HAP-1 (cell line): Measurements from ENCODE around the gene GOPC.
A peak's percentile ranks its signal among the peaks of the same experiment; 100 is the strongest.

Experiments used
- DNase-seq, 2 experiments: peaks; one replicate each; pipeline ENCODE4 v3.0.0-alpha.2; 2016 to 2020; ENCODE audit warnings: low spot score in 2 of 2
- H3K27me3 ChIP-seq: fragments of 250-450 bp; sonication (Bioruptor Pico); 2 replicates; pipeline ENCODE4 v1.5.1; 2020; ENCODE audit warnings: low read depth, mild to moderate bottlenecking, moderate library complexity
- H3K36me3 ChIP-seq: fragments of 250-450 bp; sonication (Bioruptor Pico); replicated peaks from 2 replicates; pipeline ENCODE4 v1.5.1; 2020; ENCODE audit warnings: mild to moderate bottlenecking
- H3K4me1 ChIP-seq: fragments of 250-450 bp; sonication (Bioruptor Pico); 2 replicates; pipeline ENCODE4 v1.5.1; 2020; ENCODE audit warnings: mild to moderate bottlenecking
- H3K4me3 ChIP-seq: fragments of 250-450 bp; sonication (Bioruptor Pico); 2 replicates; pipeline ENCODE4 v1.5.1; 2020; ENCODE audit warnings: mild to moderate bottlenecking, moderate library complexity
- H3K9me3 ChIP-seq: fragments of 250-450 bp; sonication (Bioruptor Pico); 2 replicates; pipeline ENCODE4 v1.5.1; 2020; ENCODE audit warnings: mild to moderate bottlenecking, moderate library complexity
- in situ Hi-C: fragments of 300-500 bp; cut with MboI; formaldehyde crosslinking; loops from 3 replicates; pipeline ENCODE4 v1.14.3; 2020; ENCODE audit warnings: low sequenced_read_pairs, inconsistent platforms, mixed read lengths

Gene GOPC

GRCh38 chr6:117512056-117512828, 90.1 kb downstream of the GOPC start:
- no peaks in the 10 kb centered on the region for H3K27me3 ChIP-seq
- H3K36me3 ChIP-seq, result no peaks in the 10 kb centered on the region
- peaks cover 41% of the 10 kb centered on the region for H3K4me1 ChIP-seq
- in situ Hi-C loops, result no loop called here
- peaks cover 2% of the 10 kb centered on the region for H3K9me3 ChIP-seq
- no peak overlapping the region for H3K4me3 ChIP-seq
- peak; percentile 80 to 99 for DNase-seq
